ENCODE results near the gene RAB3IP. TPM values are rescaled to one million over a fixed set of nuclear protein-coding genes. Genes with fewer than 3 reads are reported as not detected.

The RAB3IP gene
- total and polyA plus RNA-seq, 11 donors = 19.7 to 37.5 (median 32.6) TPM

- Histone ChIP-seq H3K4me1 (no peaks in the 10 kb centered on the region), H3K9me3 (no peaks in the 10 kb centered on the region), H3K27ac (no peak overlapping the region), H3K27me3 (no peaks in the 10 kb centered on the region), H3K4me3 (no peak overlapping the region), H3K36me3 (no peaks in the 10 kb centered on the region)
- 89 to 96% (median 93%) methylated on average over 9 of the region's 9 CpGs for WGBS, 4 donors
- intact Hi-C loops (cut with DNase I) = no loop called here
- no peak for DNase-seq
- ATAC-seq = no peak
- no peak for TF ChIP-seq POLR2A (IDR thresholded peaks at IDR 0.05)
- no peak for TF ChIP-seq CTCF (IDR thresholded peaks at IDR 0.05)
These were observed 130.0 kb downstream of the RAB3IP start for GRCh38 chr12:69868695-69869094.

- intact Hi-C loops (cut with DNase I) = loop anchor here in 3 of 10 donors (10.0 kb wide), 2 partner anchors 852 to 862 kb away; no protein-coding TSS in a partner anchor
These were observed 134.1 kb downstream of the RAB3IP start for GRCh38 chr12:69872804-69873203.

More at GRCh38 chr12:69872804-69873203, 134.1 kb downstream of the RAB3IP start:
- DNase-seq (no peak), ATAC-seq (no peak)
- no peaks in the 10 kb centered on the region for H3K27me3 ChIP-seq
- H3K36me3 ChIP-seq = no peaks in the 10 kb centered on the region
- TF ChIP-seq POLR2A (IDR thresholded peaks at IDR 0.05) = no peak
- no peak for TF ChIP-seq CTCF (IDR thresholded peaks at IDR 0.05)
- no peak overlapping the region for H3K27ac ChIP-seq
- H3K4me3 ChIP-seq = no peak overlapping the region
- H3K4me1 ChIP-seq = no peaks in the 10 kb centered on the region
- H3K9me3 ChIP-seq = no peaks in the 10 kb centered on the region
- WGBS, 4 donors = 56 to 73% (median 58%) methylated on average over 3 of the region's 3 CpGs

Other genes with a start within 250 kb of the RAB3IP start
- gene CCT2, start 153.4 kb upstream of the RAB3IP start, total RNA-seq = 100 to 1,000 TPM in 4 of 9 donors, 10 to 100 TPM in 5; 63.2 to 168 (median 93.3) TPM
- gene CCT2, start 153.4 kb upstream of the RAB3IP start, polyA plus RNA-seq = 100 to 1,000 TPM in 1 of 2 donors, 10 to 100 TPM in 1; 59.7 to 342 TPM
- 10 to 100 TPM in 8 of 9 donors, 1 to 10 TPM in 1; 7.4 to 82.9 (median 36.9) TPM for gene LRRC10, start 128.0 kb upstream of the RAB3IP start, total RNA-seq
- 10 to 100 TPM; 12.6 to 30.1 TPM for gene LRRC10, start 128.0 kb upstream of the RAB3IP start, polyA plus RNA-seq
- 1 to 10 TPM in 1 of 9 donors, under 1 TPM in 6, not detected in 2; 0.16 to 5.3 (median 0.43) TPM for gene BEST3, start 39.6 kb upstream of the RAB3IP start, total RNA-seq
- gene BEST3, start 39.6 kb upstream of the RAB3IP start, polyA plus RNA-seq = under 1 TPM; 0.15 to 0.89 TPM
- under 1 TPM in 8 of 9 donors, not detected in 1; 0.13 to 0.96 (median 0.46) TPM for gene MYRFL, start 86.4 kb downstream of the RAB3IP start, total RNA-seq
- gene MYRFL, start 86.4 kb downstream of the RAB3IP start, polyA plus RNA-seq = under 1 TPM in 1 of 2 donors, not detected in 1; 0.18 TPM

Measured in heart left ventricle (tissue), 16 donors.